Measurements from ENCODE around the gene FAM114A1.
A peak's percentile ranks its signal among the peaks of the same experiment; 100 is the strongest.

Gene FAM114A1

DNA sequence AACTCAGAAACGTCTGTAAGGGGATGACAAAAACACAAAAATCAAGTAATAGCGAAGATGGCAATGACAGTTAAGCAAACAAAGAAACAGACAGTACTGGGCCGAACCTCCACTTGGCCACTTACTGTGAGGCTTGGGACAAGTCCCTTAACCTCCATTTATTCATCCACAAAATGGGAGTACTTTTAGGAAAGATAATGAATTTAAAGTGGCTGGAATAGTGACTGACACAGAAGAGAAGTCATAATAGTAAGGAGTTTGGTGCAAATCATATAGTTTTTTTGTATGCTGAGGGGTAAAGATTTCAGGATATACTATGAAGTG lies 9.5 kb upstream of the FAM114A1 start:
- Histone ChIP-seq H3K4me1 (ENCODE audit: control insufficient read depth, insufficient read depth, low read length) (no peaks in the 10 kb centered on the region), H3K27ac (ENCODE audit: low read length) (no peak overlapping the region)
- WGBS (ENCODE audit: insufficient coverage, insufficient read length): no CpG with 5 or more reads among the region's 3 CpGs

DNA sequence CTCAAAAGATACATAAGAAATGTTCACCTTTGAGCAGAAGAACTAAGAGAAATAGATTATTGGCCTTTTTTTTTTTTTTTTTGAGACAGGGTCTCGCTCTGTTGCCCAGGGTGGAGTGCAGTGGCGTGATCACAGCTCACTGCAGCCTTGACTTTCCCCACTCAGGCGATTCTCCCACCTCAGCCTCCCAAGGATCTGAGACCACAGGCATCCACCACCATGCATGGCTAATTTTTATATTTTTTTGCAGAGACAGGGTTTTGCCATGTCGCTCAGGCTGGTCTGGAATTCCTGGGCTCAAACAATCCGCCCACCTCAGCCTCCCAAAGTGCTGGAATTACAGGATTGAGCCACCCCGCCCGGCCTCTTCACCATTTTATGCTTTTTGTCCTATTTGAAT lies 8.1 kb upstream of the FAM114A1 start:
- no CpG with 5 or more reads among the region's 7 CpGs for WGBS (ENCODE audit: insufficient coverage, insufficient read length)
- H3K27me3 ChIP-seq (ENCODE audit: control insufficient read depth, insufficient read depth, low read length): no peaks in the 10 kb centered on the region; the same call in 1 of the 2 replicates
- no peaks in the 10 kb centered on the region for H3K9me3 ChIP-seq (ENCODE audit: control insufficient read depth, insufficient read depth, low read length)
- H3K4me3 ChIP-seq (ENCODE audit: low read length): no peak overlapping the region
- no peak for DNase-seq (ENCODE audit: low read depth, low spot score)
- H3K36me3 ChIP-seq (ENCODE audit: control insufficient read depth, insufficient read depth, low read length): no peaks in the 10 kb centered on the region
- no peak overlapping the region for H3K27ac ChIP-seq (ENCODE audit: low read length)
- H3K4me1 ChIP-seq (ENCODE audit: control insufficient read depth, insufficient read depth, low read length): no peaks in the 10 kb centered on the region

More for the DNA sequence above, 9.5 kb upstream of the FAM114A1 start:
- no peaks in the 10 kb centered on the region for H3K9me3 ChIP-seq (ENCODE audit: control insufficient read depth, insufficient read depth, low read length)
- DNase-seq (ENCODE audit: low read depth, low spot score): no peak
- H3K27me3 ChIP-seq (ENCODE audit: control insufficient read depth, insufficient read depth, low read length): no peaks in the 10 kb centered on the region
- no peak overlapping the region for H3K4me3 ChIP-seq (ENCODE audit: low read length)
- no peaks in the 10 kb centered on the region for H3K36me3 ChIP-seq (ENCODE audit: control insufficient read depth, insufficient read depth, low read length)

DNA sequence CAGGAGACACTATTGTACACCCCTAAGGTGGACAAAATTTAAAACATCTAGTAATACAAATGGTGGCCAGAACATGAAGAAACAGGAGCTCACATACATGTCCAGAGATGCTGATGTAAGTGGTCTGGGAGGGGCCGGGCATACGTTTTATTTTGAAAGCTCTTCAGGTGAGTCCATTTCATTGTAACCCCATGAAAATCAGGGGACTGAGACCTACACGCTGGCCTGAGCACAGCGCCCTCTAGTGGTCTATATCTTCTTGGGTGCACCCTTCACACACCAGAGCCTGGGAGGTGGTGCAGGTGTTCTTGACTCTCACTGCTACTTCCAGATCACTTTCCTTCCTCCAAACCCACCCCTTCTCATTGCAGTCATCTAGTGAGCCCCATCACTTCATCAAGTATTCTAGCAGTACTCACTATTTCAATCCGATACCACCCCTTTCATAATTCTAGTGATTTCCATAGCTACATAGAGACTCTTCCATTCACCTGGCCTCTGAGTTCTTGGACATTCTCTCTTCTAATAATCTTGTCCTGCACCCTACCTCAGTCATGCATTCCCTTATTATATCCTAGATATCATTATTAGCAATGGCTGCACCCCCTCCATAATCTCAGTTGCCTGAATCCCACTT lies 6.7 kb upstream of the FAM114A1 start:
- Histone ChIP-seq H3K4me1 (ENCODE audit: control insufficient read depth, insufficient read depth, low read length) (no peaks in the 10 kb centered on the region), H3K27ac (ENCODE audit: low read length) (no peak overlapping the region), H3K27me3 (ENCODE audit: control insufficient read depth, insufficient read depth, low read length) (no peaks in the 10 kb centered on the region; the same call in 1 of the 2 replicates), H3K36me3 (ENCODE audit: control insufficient read depth, insufficient read depth, low read length) (no peaks in the 10 kb centered on the region), H3K9me3 (ENCODE audit: control insufficient read depth, insufficient read depth, low read length) (no peaks in the 10 kb centered on the region), H3K4me3 (ENCODE audit: low read length) (no peak overlapping the region)
- 100% methylated on average over 1 of the region's 5 CpGs for WGBS (ENCODE audit: insufficient coverage, insufficient read length)
- DNase-seq (ENCODE audit: low read depth, low spot score): peak; percentile 58

DNA sequence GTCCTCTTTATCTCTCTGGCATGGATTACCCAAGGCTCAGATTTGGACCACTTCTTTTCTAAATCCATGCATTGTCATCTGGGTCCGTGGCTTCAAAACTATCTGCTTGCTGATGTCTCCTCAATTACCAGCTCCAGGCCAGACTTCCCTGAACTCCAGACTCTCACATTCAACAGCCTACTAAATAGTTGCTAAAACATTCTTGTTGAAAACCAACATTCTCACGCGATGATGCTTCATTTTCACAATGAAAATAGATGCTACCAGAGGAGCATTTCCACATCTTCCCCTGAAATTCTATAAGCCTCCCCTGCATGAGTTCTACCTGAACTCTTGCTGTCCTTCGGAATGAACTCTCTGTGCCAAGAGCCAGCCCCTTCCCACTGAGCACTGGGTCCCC lies 5.8 kb upstream of the FAM114A1 start:
- DNase-seq (ENCODE audit: low read depth, low spot score): no peak
- WGBS (ENCODE audit: insufficient coverage, insufficient read length): no CpG with 5 or more reads among the region's 4 CpGs
- Histone ChIP-seq H3K27ac (ENCODE audit: low read length) (no peak overlapping the region), H3K4me1 (ENCODE audit: control insufficient read depth, insufficient read depth, low read length) (no peaks in the 10 kb centered on the region), H3K36me3 (ENCODE audit: control insufficient read depth, insufficient read depth, low read length) (no peaks in the 10 kb centered on the region), H3K27me3 (ENCODE audit: control insufficient read depth, insufficient read depth, low read length) (no peaks in the 10 kb centered on the region; the same call in 1 of the 2 replicates), H3K4me3 (ENCODE audit: low read length) (no peak overlapping the region), H3K9me3 (ENCODE audit: control insufficient read depth, insufficient read depth, low read length) (no peaks in the 10 kb centered on the region)

DNA sequence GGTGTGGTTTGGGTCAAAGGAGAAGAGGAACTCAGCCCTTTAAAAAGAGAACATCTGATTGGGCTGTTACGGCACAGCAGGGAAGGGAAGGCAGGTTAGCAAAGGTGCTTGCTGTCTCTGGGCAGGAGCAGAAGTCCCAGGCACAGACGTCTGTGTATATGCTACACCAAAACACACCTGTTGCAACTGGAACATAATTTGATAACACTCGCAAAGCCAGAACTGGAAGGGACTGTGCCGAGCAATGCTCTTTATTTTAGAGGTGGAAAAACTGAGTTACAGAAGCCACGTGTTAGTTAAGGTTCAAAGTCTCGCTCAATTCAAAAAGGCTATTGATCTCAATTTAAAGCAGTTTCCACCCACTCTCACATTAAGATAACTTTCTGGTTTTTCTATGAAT lies 2.2 kb upstream of the FAM114A1 start:
- Histone ChIP-seq H3K9me3 (ENCODE audit: control insufficient read depth, insufficient read depth, low read length) (no peaks in the 10 kb centered on the region), H3K4me3 (ENCODE audit: low read length) (no peak overlapping the region), H3K27me3 (ENCODE audit: control insufficient read depth, insufficient read depth, low read length) (no peaks in the 10 kb centered on the region; the same call in 1 of the 2 replicates), H3K4me1 (ENCODE audit: control insufficient read depth, insufficient read depth, low read length) (no peaks in the 10 kb centered on the region), H3K27ac (ENCODE audit: low read length) (no peak overlapping the region), H3K36me3 (ENCODE audit: control insufficient read depth, insufficient read depth, low read length) (no peaks in the 10 kb centered on the region)
- DNase-seq (ENCODE audit: low read depth, low spot score): no peak
- WGBS (ENCODE audit: insufficient coverage, insufficient read length): no CpG with 5 or more reads among the region's 6 CpGs

DNA sequence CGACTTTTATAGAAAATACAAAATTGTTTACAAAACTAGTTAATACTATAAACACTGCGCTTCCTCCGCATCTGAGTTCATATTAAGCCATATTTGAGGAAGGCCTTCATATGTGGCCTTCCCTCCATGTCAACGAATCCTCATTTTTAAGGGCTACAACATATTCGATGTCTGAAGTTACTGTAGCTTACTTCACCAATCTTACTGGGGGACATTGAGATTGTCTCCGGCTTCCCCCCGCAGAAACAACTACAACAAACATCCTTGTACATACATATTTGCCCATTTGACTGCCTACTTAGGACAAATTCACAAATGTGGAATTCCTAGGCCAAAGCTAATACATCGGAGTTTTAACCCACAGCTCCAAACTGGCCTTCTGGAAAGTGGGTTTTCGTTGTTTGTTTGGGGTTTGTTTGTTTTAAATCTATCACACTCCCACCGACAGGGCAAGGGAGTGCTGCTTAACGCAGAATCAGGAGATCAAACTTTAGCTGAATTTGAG lies 581 bp upstream of the FAM114A1 start:
- H3K4me3 ChIP-seq (ENCODE audit: low read length): peak overlapping the region; percentile 68; the same call in 1 of the 2 replicates

DNA sequence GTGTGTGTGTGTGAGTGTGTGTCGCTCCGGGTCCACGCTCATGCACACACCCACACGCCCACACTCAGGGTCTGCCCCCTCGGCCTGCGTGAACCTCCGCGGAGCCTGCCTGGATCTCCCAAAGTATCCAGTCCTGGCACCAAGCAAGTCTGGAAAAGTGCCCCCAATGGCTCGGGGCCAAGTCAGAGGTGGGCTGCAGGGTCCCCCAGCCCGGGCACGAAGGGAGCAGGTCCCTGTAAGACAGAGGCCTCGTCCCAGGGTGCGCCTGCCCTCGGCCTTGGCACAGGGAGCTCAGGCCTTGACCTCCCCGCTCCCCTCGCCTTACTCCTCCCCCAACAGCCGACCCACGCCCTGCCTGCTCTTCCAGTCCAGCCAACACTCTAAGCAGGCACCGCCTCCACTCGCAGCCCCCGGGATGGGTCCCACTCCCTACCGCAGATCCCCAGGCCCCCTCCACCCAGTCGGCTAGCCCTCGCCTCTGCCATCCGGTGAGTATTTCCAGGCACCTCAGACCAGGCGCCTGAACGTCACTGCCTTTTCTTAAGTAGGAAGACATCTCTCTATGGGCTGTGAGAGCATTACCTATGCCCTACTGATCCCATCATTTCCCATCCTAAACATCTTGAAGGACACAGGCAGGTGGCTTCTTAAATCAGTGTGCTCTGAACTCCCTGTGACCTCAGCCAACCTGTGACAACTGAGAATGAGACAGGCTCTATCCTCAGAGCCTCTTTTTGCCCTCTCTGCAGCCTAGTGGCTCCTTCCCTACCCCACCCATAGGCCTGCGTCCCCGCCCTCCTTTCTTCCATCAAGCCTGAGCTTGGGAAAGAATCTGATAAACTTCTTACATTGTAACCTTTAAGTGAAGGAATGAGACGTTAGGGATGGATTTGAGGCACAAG lies 704 bp downstream of the FAM114A1 start:
- Histone ChIP-seq H3K4me1 (ENCODE audit: control insufficient read depth, insufficient read depth, low read length) (no peaks in the 10 kb centered on the region), H3K9me3 (ENCODE audit: control insufficient read depth, insufficient read depth, low read length) (no peaks in the 10 kb centered on the region), H3K27ac (ENCODE audit: low read length) (no peak overlapping the region), H3K4me3 (ENCODE audit: low read length) (peak overlapping the region; percentile 68; the same call in 1 of the 2 replicates), H3K36me3 (ENCODE audit: control insufficient read depth, insufficient read depth, low read length) (no peaks in the 10 kb centered on the region), H3K27me3 (ENCODE audit: control insufficient read depth, insufficient read depth, low read length) (no peaks in the 10 kb centered on the region; the same call in 1 of the 2 replicates)
- WGBS (ENCODE audit: insufficient coverage, insufficient read length): no CpG with 5 or more reads among the region's 30 CpGs
- no peak for DNase-seq (ENCODE audit: low read depth, low spot score)

More for the DNA sequence above, 581 bp upstream of the FAM114A1 start:
- Histone ChIP-seq H3K9me3 (ENCODE audit: control insufficient read depth, insufficient read depth, low read length) (no peaks in the 10 kb centered on the region), H3K27ac (ENCODE audit: low read length) (no peak overlapping the region), H3K36me3 (ENCODE audit: control insufficient read depth, insufficient read depth, low read length) (no peaks in the 10 kb centered on the region), H3K4me1 (ENCODE audit: control insufficient read depth, insufficient read depth, low read length) (no peaks in the 10 kb centered on the region), H3K27me3 (ENCODE audit: control insufficient read depth, insufficient read depth, low read length) (no peaks in the 10 kb centered on the region; the same call in 1 of the 2 replicates)
- no peak for DNase-seq (ENCODE audit: low read depth, low spot score)
- no CpG with 5 or more reads among the region's 11 CpGs for WGBS (ENCODE audit: insufficient coverage, insufficient read length)

DNA sequence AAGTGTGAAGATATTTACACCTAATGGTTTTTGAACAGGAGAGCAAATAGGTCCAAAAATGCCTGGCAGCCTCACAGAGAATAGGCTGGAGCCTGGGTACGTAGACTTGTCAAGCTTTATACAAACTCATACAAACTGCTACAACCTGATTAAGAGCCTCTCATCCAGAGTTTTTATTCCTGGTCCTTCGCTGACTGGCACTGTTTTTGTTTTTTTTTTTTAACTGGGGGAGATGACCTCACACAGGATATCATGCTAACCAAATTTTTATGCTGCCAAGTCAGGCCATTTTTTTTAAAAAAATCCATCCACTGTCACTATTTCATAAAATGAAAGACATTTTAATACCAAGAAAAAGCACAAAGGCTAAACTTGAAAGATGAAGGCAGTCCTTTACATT lies 1.9 kb downstream of the FAM114A1 start:
- no peaks in the 10 kb centered on the region for H3K27me3 ChIP-seq (ENCODE audit: control insufficient read depth, insufficient read depth, low read length)
- WGBS (ENCODE audit: insufficient coverage, insufficient read length): no CpG with 5 or more reads among the region's 2 CpGs
- no peaks in the 10 kb centered on the region for H3K9me3 ChIP-seq (ENCODE audit: control insufficient read depth, insufficient read depth, low read length)
- no peak for DNase-seq (ENCODE audit: low read depth, low spot score)
- no peaks in the 10 kb centered on the region for H3K36me3 ChIP-seq (ENCODE audit: control insufficient read depth, insufficient read depth, low read length)
- H3K27ac ChIP-seq (ENCODE audit: low read length): no peak overlapping the region
- no peak overlapping the region for H3K4me3 ChIP-seq (ENCODE audit: low read length)
- no peaks in the 10 kb centered on the region for H3K4me1 ChIP-seq (ENCODE audit: control insufficient read depth, insufficient read depth, low read length)

DNA sequence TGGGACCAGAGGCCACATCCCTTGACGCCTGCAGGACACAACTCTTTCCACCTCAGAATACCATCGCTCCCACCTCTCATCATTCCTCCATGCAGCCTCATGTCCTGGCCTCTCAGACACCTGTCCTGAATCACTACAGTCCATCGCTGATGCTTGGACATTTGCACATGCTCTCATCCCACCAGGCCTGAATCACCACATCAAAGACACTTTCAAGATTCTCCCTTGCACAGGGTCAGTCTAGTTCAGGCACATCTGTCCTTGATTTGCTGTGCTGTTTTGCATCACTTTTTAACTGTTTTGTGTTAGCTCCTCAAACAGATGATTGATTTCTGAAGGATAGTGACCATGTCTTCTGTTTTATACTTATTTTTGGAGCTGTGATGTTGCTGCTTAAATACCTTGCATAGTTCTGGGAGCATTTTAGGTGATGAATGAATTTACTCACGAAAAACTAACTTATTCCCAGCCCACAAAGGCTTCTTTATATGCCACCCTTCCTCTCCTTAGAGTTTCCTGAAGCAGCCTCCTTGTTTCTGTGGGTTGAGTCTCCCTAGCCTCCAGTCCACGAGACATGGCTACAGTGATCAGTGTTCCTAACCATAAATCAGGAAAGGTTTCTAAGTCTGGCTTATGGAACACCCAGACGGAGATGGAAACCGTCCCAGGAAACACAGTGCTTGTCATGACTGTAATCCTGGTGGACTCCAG lies 2.6 kb downstream of the FAM114A1 start:
- Histone ChIP-seq H3K4me1 (ENCODE audit: control insufficient read depth, insufficient read depth, low read length) (no peaks in the 10 kb centered on the region), H3K27ac (ENCODE audit: low read length) (no peak overlapping the region), H3K4me3 (ENCODE audit: low read length) (no peak overlapping the region), H3K9me3 (ENCODE audit: control insufficient read depth, insufficient read depth, low read length) (no peaks in the 10 kb centered on the region), H3K27me3 (ENCODE audit: control insufficient read depth, insufficient read depth, low read length) (no peaks in the 10 kb centered on the region), H3K36me3 (ENCODE audit: control insufficient read depth, insufficient read depth, low read length) (no peaks in the 10 kb centered on the region)
- WGBS (ENCODE audit: insufficient coverage, insufficient read length): no CpG with 5 or more reads among the region's 7 CpGs
- no peak for DNase-seq (ENCODE audit: low read depth, low spot score)

DNA sequence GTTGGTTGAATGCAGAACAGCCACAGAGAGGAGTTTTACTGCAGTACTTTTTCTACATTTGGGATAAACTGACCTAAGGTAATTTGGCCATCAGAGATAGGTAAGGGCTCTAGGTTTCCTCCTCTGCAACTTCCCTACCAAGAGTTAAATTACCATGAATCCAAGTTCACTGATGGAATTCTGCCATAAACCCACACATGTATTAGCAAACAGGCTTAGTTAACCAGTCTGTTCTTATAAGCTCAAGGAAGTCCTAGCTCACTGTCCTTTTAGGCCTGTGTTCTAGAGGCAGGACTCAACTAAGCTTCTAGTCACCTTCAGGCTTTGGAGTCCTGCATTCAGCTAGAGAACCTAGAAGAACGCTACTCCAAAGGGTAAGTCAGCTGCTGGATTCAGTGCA lies 4.0 kb downstream of the FAM114A1 start:
- Histone ChIP-seq H3K27me3 (ENCODE audit: control insufficient read depth, insufficient read depth, low read length) (no peaks in the 10 kb centered on the region), H3K36me3 (ENCODE audit: control insufficient read depth, insufficient read depth, low read length) (no peaks in the 10 kb centered on the region), H3K4me3 (ENCODE audit: low read length) (no peak overlapping the region), H3K27ac (ENCODE audit: low read length) (no peak overlapping the region), H3K4me1 (ENCODE audit: control insufficient read depth, insufficient read depth, low read length) (no peaks in the 10 kb centered on the region), H3K9me3 (ENCODE audit: control insufficient read depth, insufficient read depth, low read length) (no peaks in the 10 kb centered on the region)
- WGBS (ENCODE audit: insufficient coverage, insufficient read length): no CpG with 5 or more reads among the region's 1 CpG
- no peak for DNase-seq (ENCODE audit: low read depth, low spot score)

All from iPS DF 6.9 (cell line).